Cardiac septum (tissue), 1 donor: ENCODE measurements around the gene FAM227B. TPM values are rescaled to one million over a fixed set of nuclear protein-coding genes. Genes with fewer than 3 reads are reported as not detected.

ENCODE experiments used
- DNase-seq: peaks from one replicate; pipeline ENCODE4 v3.0.0-alpha.2; 2020; ENCODE audit warnings: low spot score
- intact Hi-C: fragments of 100-400 bp; cut with DNase I; formaldehyde crosslinking; loops from one replicate; pipeline ENCODE4 v1.14.0; 2022
- total RNA-seq: library from RNA; stranded (reverse); fragmentation: NEBNext Ultra II Directional; extraction: Animal tissue kit (Norgen Biotek cat#: 25700); gene quantifications from one replicate; pipeline ENCODE4 v1.2.1, GENCODE V29; 2021
- donor health status: DM: no; HTN: no; CAD: no.

Gene FAM227B
- total RNA-seq, 1 donor from 2014 or later = 11.5 TPM

DNA sequence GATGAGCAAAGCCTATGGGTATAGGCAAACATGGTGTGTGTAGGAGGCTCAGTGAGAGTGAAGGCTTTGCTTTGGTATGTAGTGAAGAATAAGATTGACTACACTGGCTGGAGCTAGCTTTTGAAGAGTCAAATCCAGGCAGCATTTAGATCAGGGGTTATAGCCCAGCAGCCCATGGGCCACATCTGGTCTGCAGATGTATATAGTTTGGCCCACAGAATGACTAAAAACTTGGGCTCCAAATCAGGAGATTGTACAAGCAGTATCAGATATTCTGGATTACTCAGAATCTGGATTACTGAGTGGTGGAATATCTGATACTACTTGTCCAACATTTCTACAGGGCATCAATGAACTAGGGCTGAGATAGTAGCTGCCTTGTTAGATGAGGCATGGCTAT is 290.5 kb downstream of the FAM227B start:
- intact Hi-C loops = no loop called here
- DNase-seq = no peak

DNA sequence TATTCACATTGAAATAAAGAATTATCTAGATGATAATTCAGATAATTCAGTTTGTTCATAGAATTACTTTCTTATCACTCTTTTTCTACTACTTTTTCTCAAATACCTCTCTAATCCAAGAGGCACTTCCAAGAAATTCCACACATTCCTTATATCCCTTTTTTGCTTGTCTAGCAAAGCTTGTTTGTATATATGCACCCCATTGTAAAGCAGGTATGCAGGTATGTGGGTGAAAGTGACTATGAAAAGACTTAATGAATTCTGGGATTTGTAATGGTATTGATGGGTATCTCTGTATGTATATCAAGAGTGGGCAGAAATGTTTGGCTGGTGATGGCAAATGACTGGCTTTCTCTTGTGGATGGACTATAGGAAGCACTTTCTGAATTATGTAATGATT is 291.7 kb downstream of the FAM227B start:
- DNase-seq = no peak
- intact Hi-C loops = no loop called here

DNA sequence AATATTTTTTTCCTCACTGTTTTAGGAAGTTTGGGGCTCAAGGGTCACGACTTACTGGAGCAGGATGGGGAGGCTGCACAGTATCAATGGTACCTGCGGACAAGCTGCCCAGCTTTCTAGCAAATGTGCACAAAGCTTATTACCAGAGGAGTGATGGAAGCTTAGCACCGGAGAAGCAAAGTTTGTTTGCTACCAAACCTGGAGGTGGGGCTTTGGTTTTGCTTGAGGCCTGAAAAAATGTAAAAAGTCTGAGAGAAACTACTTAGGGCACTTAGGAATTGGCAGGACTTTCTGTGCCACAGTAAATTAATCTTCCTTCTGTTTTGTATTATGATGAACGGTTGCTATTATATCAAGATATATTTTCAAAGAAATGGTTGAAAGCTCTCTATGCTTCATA is 292.7 kb downstream of the FAM227B start:
- no peak for DNase-seq
- intact Hi-C loops = no loop called here

DNA sequence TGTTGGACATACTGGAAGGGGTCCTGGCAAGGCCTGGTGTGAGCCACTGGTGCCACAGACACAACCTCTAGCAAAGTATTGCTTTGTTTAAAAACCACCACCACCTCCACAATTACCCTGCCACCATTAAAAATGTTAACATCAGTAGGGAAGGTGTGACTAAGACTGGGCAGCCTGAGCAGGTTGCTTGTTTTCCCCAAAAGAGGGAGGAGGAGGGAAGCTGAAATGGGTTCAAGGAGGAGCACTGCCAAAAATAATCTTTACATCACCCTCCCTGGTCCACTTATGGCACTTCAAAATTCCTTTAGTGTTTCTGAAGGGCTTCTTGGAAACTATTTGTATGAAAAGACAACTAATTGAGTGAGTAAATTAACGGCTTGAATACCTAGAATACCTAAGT is 297.4 kb downstream of the FAM227B start:
- intact Hi-C loops = no loop called here
- DNase-seq = no peak

DNA sequence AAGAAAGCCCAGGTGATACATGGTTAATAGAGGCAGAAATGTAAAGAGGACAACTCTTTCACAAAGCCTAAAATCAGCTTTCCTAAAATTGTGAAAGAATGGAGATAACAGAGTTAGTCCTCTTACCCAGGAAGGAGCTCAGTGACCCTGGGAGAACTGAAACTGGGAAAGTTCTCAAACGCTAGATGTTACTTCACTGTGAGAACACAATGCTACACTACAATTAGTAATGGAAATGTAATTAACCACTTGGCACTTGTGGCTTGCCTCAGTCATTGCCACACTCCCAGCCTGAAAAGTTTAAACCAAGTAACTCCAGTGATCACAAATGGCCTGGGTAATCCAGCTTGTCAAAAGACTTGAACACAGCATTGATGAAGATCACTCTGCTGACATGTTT is 300.3 kb downstream of the FAM227B start:
- intact Hi-C loops = no loop called here
- no peak for DNase-seq

DNA sequence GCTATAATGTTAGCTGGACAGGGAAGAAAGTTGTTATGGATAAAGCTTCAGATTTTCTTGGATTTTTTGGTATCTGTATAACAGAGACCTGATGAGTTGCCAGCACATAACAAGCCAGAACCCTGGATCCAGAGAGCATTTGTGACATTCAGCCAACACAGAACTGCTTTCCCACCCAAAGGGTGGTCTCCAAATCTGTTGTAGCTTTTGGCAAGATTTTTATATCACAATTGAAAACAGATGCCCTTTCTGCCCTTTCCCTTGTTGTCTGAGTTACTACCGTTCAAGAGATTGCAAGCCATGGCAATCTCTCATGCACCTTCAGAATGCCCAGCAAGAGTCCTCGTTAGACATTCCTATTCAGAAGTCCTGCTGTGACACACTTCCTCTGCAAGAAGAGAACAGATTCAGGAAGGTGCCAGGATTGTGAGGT is 305.2 kb downstream of the FAM227B start:
- intact Hi-C loops = no loop called here
- DNase-seq = no peak

DNA sequence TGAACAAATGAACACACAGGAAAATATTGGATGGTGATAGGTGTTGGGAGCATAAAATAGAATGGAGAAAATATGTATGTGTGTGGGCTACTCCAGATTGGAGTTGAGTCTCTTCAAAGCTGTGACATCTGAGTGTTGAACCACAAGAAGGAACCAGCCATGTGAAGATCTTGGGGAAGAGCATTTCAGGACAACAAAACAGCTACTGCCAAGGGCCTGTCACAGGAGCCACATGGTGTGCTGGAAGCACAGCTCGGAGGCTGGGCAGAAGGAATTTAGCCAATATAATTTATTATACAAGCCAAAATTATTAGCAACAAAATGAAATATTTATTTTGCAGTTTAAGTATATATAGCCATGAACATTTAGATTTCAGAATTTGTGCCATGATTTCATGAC is 305.9 kb downstream of the FAM227B start:
- no peak for DNase-seq
- intact Hi-C loops = no loop called here

DNA sequence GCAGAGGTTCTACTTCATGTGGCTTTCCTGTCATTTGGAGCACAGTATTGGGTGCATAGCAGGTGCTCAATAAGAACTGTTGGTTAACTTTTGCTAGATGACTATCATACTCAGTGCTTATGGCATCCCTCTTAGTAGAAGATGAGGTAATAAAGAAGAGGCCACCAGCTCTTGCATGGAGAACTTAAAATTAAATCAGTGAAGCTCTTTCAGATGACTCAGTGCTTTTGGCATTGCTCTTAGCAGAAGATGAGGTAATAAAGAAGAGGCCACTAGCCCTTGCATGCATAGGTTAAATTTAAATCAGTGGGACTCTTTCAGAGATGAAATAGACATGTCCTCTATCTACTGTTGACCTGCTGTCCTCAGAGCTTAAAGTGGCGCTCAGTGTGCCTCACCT is 307.0 kb downstream of the FAM227B start:
- DNase-seq = no peak
- intact Hi-C loops = no loop called here

DNA sequence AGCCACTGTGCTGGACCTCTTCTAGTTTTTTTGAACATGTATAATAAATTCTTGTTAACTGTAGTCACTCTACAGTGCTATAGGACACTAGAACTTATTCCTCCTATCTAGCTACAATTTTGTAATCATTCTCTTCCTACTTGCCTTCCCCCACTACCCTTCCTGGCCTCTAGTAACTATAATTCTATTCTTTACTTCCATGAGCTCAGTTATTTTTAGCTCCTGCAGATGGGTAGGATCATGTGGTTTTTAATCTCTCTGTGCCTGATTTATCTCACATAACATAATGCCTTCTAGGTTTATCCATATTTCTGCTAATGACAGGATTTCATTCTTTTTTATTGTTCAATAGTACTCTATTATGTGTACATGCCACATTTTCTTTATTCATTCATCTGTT is 310.7 kb downstream of the FAM227B start:
- intact Hi-C loops = no loop called here
- DNase-seq = no peak

DNA sequence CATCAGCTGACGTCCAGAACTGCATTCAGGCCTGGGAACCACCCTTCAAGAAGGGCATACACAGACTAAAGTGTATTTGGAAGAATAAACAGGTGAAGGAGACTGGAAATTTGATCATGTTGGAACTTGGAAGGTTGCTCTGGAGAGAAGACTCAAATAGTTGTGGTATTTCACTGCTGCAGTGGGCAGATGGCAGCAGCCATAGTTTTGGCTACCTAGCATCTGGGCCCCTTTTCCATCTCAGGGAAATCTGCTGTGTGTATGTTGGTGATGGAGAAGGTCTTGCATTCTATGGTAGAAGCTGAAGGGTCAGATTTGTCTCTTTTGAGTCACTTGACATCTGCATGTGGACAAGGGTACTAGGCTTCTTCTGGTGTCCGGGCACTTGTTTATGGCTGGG is 311.9 kb downstream of the FAM227B start:
- DNase-seq = no peak
- intact Hi-C loops = no loop called here

DNA sequence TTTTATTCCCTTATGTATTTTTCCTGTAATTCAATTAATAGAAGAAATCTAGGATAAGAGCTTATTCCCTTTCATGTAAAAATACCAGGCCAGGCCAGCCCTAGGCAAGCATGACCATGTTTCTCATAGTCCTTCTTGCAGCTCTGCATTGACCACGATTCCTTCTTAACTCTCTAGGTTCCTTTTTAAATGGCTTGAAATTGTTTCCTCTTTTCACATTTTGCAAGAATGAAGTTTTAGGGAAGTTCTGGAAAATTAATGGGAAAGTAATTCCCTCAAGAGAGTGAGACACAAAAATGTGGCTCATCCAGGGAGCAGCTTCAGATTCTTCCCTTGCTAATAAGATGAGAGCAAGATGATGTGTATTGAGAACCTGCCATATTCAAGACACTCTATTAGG is 314.1 kb downstream of the FAM227B start:
- no peak for DNase-seq
- intact Hi-C loops = no loop called here

DNA sequence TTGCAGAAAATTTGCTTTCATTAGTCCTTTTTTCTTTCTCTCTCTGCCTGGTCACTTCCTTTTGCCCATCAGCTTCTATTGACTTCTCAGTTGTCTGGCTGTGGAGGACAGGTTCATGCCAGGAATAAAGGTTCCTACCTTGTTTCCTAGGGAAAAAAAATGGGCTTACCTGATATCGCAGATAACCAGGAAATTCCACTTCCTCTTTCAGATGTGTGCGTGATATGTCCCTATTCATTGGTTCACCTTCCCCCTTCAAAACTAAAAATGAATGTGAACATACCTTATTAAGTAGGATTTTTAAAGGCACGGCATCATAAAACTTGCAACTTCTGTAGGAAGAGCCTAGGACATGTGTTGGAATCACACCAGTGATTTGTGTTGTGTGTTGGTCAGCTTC is 317.6 kb downstream of the FAM227B start:
- DNase-seq = no peak

DNA sequence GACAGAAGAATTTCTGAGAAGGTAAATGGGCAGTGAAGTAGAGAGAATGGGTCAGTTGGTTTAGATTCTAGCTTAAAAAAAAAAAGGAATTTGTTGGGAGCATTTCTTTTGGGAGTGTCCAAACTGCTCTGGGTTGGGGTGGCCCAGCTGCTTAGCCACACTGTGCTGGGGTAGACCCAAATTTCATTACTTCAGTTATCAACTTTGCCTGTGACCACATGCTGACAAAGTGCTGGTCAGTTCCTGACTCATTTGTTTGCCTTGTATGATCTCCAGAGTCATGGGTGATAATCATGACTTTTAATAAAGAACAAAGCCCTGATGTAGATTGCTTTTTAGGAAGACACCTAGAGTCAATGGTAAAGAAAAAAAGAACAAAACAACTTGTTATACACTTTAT is 319.1 kb downstream of the FAM227B start:
- no peak for DNase-seq
- intact Hi-C loops = no loop called here

More for the DNA sequence above, 317.6 kb downstream of the FAM227B start:
- intact Hi-C loops = no loop called here

DNA sequence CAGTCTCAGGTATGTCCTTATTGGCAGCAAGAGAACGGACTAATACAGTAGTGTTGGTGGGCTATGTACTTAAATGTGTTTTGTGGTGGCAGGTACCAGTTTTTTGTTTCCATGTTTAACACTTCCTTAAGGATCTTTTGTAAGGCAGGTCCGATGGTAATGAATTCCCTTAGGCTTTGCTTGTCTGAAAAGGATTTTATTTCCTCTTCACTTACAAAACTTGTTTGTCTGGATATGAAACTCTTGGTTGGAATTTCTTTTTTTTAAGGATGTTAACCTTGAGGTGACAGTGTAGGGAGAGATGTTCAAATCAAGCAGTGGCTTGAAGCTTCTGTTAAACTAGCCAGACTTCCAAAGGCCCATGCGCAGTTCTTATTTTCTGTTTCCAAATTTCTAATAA is 319.8 kb downstream of the FAM227B start:
- no peak for DNase-seq
- intact Hi-C loops = no loop called here

DNA sequence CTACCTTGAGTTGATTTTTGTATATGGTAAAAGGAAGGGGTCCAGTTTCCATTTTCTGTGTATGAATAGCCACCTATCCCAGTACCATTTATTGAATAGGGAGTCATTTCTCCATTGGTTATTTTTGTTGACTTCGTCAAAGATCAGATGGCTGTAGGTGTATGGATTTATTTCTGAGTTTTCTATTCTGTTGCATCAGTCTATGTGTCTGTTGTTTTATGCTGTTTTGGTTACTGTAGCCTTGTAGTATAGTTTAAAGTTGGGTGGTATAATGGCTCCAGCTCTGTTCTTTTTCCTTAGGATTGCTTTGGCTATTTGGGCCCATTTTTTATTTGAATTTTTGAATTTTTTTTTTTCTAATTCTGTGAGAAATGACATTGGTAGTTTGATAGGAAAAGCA is 323.0 kb downstream of the FAM227B start:
- no peak for DNase-seq
- intact Hi-C loops = no loop called here

DNA sequence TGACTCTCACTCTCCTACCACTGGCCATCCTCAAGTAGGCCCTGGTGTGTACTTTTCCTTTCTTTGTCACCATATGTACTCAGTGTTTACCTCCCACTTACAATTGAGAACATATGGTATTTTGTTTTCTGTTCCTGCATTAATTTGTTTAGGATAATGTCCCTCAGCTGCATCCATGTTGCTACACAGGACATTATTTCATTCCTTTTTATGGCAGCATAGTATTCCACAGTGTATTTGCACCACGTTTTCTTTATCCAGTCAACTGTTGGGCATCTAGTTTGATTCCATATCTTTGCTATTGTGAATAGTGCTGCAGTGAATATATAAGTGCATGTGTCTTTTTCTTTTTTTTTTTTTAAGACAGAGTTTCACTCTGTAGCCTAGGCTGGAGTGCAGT is 324.4 kb downstream of the FAM227B start:
- no peak for DNase-seq
- intact Hi-C loops = no loop called here

DNA sequence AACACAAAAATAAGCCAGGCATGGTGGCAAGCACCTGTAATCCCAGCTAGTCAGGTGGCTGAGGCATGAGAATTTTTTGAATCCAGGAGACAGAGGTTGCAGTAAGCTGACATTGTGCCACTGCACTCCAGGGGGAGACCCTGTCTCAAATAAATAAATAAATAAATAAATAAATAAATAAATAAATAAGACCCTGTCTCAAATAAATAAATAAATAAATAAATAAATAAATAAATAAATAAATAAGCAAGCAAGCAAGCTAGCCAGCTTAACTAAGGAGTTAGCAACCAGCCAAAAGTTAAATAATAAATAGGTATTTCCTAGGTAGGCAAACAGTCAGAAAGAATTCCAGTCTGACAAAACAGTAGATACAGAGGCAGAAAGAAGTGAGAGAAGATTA is 326.7 kb downstream of the FAM227B start:
- intact Hi-C loops = no loop called here
- no peak for DNase-seq

DNA sequence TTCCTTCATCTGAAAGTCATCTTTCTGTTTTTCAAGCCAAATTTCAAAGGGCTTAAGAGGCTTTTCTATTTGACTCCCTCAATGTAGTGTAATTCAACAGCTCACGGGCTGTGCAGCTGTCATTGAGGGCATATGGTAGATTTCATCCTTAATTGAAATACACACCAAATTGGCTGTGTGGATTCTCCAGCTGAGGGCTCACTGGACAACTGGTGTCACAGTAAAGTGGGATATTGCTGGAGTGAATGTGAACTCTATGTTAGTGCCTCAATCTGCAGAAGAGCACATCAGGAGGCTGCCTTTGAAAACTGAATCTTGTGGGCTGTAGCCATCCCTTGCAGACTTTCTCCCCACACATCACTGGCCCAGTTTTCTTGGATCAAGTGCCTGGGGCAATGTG is 330.4 kb downstream of the FAM227B start:
- no peak for DNase-seq
- intact Hi-C loops = no loop called here

DNA sequence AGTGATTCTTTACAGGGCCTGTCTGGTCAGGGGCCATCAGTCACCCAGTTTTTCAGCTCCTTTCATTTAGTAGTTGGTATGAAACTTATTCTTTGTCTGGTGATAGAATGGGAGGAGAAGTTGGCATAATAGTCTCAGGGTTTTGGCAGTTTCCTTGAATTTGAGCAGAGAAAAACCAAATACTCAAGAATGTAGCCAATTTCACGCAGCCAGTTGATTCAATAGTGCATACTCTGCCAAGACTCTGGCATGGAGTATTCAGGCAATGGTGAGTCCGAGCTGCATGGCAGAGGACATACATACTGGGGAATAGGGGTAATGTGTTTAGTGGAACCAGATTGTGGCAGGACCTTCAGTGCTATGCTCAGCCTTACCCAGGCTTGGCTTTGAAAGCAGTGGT is 332.2 kb downstream of the FAM227B start:
- DNase-seq = no peak

DNA sequence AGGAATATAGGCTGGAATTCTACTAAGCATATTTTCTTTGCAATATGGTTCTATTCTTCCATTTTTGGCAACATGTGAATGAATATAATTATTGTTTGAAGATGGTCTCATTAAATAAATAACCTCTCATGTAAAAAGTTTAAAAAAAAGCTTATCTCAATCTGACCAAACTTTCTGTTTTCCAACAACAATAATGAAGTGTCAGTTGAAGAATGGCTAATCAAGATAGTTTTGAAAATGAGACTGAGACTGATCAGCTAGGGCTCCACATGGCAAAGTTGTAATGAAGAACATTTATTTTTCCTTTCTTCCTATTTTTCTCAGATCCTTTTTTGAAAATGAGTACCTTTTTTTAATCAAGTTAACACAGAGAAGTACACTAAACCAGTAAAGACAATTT is 333.1 kb downstream of the FAM227B start:
- no peak for DNase-seq
- intact Hi-C loops = no loop called here

More for the DNA sequence above, 332.2 kb downstream of the FAM227B start:
- intact Hi-C loops = no loop called here

DNA sequence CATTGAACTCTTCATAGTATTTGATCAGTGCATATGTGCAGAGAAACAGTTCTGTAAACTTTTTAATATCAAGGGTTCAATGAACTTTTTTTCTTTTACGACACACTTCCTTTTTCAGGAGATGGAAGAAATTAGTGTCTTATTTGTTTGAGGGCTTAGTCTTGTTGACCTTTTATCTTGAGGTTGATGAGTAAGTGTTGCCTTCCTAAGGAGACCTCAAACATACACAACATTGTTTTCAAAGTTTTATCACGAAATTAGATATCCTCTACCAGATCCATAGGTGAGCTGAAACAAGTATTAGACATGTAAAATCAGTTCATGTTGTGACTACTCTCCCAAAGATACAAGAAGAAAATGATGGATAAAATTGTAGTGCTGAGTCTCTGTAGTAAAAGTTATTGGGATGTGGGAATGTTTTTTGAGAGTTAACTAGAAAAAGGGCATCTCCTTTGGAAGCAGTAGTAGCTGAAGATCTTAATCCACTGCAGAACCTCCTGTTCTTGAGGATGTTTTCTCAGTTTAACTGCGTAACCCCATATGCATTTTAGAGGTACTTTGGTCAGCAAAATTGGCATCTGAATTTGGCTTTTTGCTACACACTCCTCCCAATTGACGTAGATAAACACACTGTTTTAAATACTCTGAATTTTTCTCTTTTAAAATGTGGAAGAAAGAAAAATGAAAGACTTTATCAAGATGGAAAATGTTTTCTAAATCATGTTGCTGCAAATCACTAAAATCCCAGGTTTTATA is 333.8 kb downstream of the FAM227B start:
- no peak for DNase-seq
- intact Hi-C loops = no loop called here

DNA sequence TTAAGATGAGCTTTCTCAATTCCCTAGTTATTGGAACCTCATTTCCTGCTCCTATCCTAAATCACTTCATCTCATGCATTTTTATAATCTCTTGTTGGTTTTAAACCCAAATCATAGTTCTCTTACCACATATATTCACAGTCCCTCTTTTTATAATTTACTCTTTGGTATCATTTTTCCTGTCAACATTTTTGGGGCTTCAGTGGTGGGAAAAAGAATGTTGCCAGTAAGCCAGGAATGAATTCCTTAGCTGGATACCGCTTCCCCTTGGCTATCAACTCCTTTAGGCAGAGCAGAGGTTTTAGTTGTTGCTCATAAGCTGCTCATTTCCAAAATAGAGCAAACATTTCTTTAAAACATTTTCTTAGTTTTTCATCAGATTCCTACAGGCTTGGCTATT is 338.3 kb downstream of the FAM227B start:
- no peak for DNase-seq
- intact Hi-C loops = no loop called here
